SK-N-SH treated with all-trans-retinoic acid at 6 μM for 48 hours (cell line): ENCODE results near the gene ACSL6.

Experiments
- ATAC-seq: fragments of 200-7000 bp; cut with Tn5 transposase; 3 replicates; pipeline ENCODE4 v1.9.1; 2020; ENCODE audit warnings: mild to moderate bottlenecking, moderate library complexity
- BACH2 ChIP-seq: fragments of 250-450 bp; sonication (Bioruptor Pico); IDR thresholded peaks from 2 replicates; pipeline ENCODE4 v1.9.0; 2021; ENCODE audit warnings: mild to moderate bottlenecking, borderline replicate concordance
- CREB5 ChIP-seq: fragments of 250-450 bp; sonication (Bioruptor Pico); IDR thresholded peaks from 2 replicates; pipeline ENCODE4 v1.5.1; 2020; ENCODE audit warnings: low read depth, mild to moderate bottlenecking, moderate library complexity
- CSDC2 ChIP-seq: fragments of 250-450 bp; sonication (Bioruptor Pico); IDR thresholded peaks from 2 replicates; pipeline ENCODE4 v1.5.0; 2020; ENCODE audit warnings: mild to moderate bottlenecking, moderate library complexity
- CSRNP3 ChIP-seq: fragments of 250-450 bp; sonication (Bioruptor Pico); IDR thresholded peaks from 2 replicates; pipeline ENCODE4 v1.5.1; 2021; ENCODE audit warnings: mild to moderate bottlenecking, moderate library complexity
- ESRRG ChIP-seq: fragments of 250-450 bp; sonication (Bioruptor Pico); IDR thresholded peaks from 2 replicates; pipeline ENCODE4 v1.6.1; 2021; ENCODE audit warnings: mild to moderate bottlenecking
- GLIS3 ChIP-seq: fragments of 250-450 bp; sonication (Bioruptor Pico); IDR thresholded peaks from 2 replicates; pipeline ENCODE4 v1.5.0; 2020; ENCODE audit warnings: mild to moderate bottlenecking, moderate library complexity
- ISL1 ChIP-seq: fragments of 250-450 bp; sonication (Bioruptor Pico); IDR thresholded peaks from 2 replicates; pipeline ENCODE4 v2.1.2; 2022; ENCODE audit warnings: mild to moderate bottlenecking, moderate library complexity
- OSR1 ChIP-seq: fragments of 250-450 bp; sonication (Bioruptor Pico); IDR thresholded peaks from 2 replicates; pipeline ENCODE4 v1.8.0; 2022; ENCODE audit warnings: moderate library complexity, mild to moderate bottlenecking, inconsistent platforms
- PATZ1 ChIP-seq: fragments of 250-450 bp; sonication (Bioruptor Pico); IDR thresholded peaks from 2 replicates; pipeline ENCODE4 v1.8.0; 2020; ENCODE audit warnings: mild to moderate bottlenecking, moderate library complexity, borderline replicate concordance
- POU6F1 ChIP-seq: fragments of 250-450 bp; sonication (Bioruptor Pico); IDR thresholded peaks from 2 replicates; pipeline ENCODE4 v1.8.0; 2021; ENCODE audit warnings: low read depth, mild to moderate bottlenecking, moderate library complexity, borderline replicate concordance
- PPARA ChIP-seq: fragments of 250-450 bp; sonication (Bioruptor Pico); IDR thresholded peaks from 2 replicates; pipeline ENCODE4 v1.5.0; 2020; ENCODE audit warnings: mild to moderate bottlenecking, borderline replicate concordance
- RARB ChIP-seq: fragments of 250-450 bp; sonication (Bioruptor Pico); IDR thresholded peaks from 2 replicates; pipeline ENCODE4 v1.8.0; 2021; ENCODE audit warnings: mild to moderate bottlenecking, moderate library complexity
- SNAI2 ChIP-seq: fragments of 250-450 bp; sonication (Bioruptor Pico); IDR thresholded peaks from 2 replicates; pipeline ENCODE4 v1.5.0; 2020; ENCODE audit warnings: mild to moderate bottlenecking, moderate library complexity
- TCF4 ChIP-seq: fragments of 250-450 bp; sonication (Bioruptor Pico); IDR thresholded peaks from 2 replicates; pipeline ENCODE4 v1.8.0; 2021; ENCODE audit warnings: mild to moderate bottlenecking, moderate library complexity, borderline replicate concordance
- TOX ChIP-seq: fragments of 250-450 bp; sonication (Bioruptor Pico); IDR thresholded peaks from 2 replicates; pipeline ENCODE4 v1.8.0; 2021; ENCODE audit warnings: mild to moderate bottlenecking, moderate library complexity, borderline replicate concordance
- TSHZ2 ChIP-seq: fragments of 250-450 bp; sonication (Bioruptor Pico); IDR thresholded peaks from 2 replicates; pipeline ENCODE4 v1.5.0; 2020; ENCODE audit warnings: mild to moderate bottlenecking, moderate library complexity
- ZNF565 ChIP-seq: fragments of 450-650 bp; formaldehyde crosslinking; conservative IDR thresholded peaks from 2 replicates; pipeline ENCODE4 v1.5.0; 2020; ENCODE audit warnings: low read depth, mild to moderate bottlenecking, moderate library complexity
- ZNF70 ChIP-seq: fragments of 450-650 bp; formaldehyde crosslinking; IDR thresholded peaks from 2 replicates; pipeline ENCODE4 v1.5.0; 2020; ENCODE audit warnings: mild to moderate bottlenecking, moderate library complexity
- ZNF8 ChIP-seq: fragments of 450-650 bp; formaldehyde crosslinking; IDR thresholded peaks from 2 replicates; pipeline ENCODE4 v1.5.0; 2020; ENCODE audit warnings: mild to moderate bottlenecking, moderate library complexity

Gene ACSL6

GRCh38 chr5:132055808-132056609 is 44.6 kb upstream of the ACSL6 start:
- no peak for TF ChIP-seq TSHZ2 (CRISPR knock-in tag)
- no peak for TF ChIP-seq ISL1 (CRISPR knock-in tag)
- TF ChIP-seq POU6F1 (CRISPR knock-in tag), result no peak
- TF ChIP-seq CSDC2 (CRISPR knock-in tag), result no peak
- no peak for TF ChIP-seq TOX (CRISPR knock-in tag)
- no peak for TF ChIP-seq RARB (CRISPR knock-in tag)
- TF ChIP-seq ZNF8 (CRISPR knock-in tag), result no peak
- TF ChIP-seq ZNF70 (CRISPR knock-in tag), result no peak
- TF ChIP-seq CREB5 (CRISPR knock-in tag), result no peak
- no peak for TF ChIP-seq PPARA (CRISPR knock-in tag)
- TF ChIP-seq PATZ1 (CRISPR knock-in tag), result no peak
- TF ChIP-seq ESRRG, result no peak
- TF ChIP-seq BACH2 (CRISPR knock-in tag), result no peak
- ATAC-seq, result no peak

- no peak for TF ChIP-seq CSRNP3 (CRISPR knock-in tag)
- TF ChIP-seq GLIS3 (CRISPR knock-in tag), result no peak
- no peak for TF ChIP-seq SNAI2 (CRISPR knock-in tag)
- ATAC-seq, result no peak
Measured at GRCh38 chr5:132055441-132055807, 44.0 kb upstream of the ACSL6 start.

- no peak for ATAC-seq
- TF ChIP-seq TOX (CRISPR knock-in tag) (no peak), ZNF8 (CRISPR knock-in tag) (no peak), PATZ1 (CRISPR knock-in tag) (no peak), POU6F1 (CRISPR knock-in tag) (no peak), ESRRG (no peak), OSR1 (no peak), SNAI2 (CRISPR knock-in tag) (no peak), ZNF565 (CRISPR knock-in tag) (no peak), TSHZ2 (CRISPR knock-in tag) (no peak), CSDC2 (CRISPR knock-in tag) (no peak), BACH2 (CRISPR knock-in tag) (no peak), TCF4 (CRISPR knock-in tag) (no peak)
Measured at GRCh38 chr5:132054697-132055440, 43.4 kb upstream of the ACSL6 start.
